IPS-NIHi11 (cell line): ENCODE results near the gene CPHXL.

Source experiments
- DNase-seq: peaks from one replicate; pipeline ENCODE4 v3.0.0; 2012; ENCODE audit warnings: mixed read lengths, low spot score

Gene CPHXL

GRCh38 chr16:75726390-75726789, at the start of gene CPHXL:
Gene CPHXL, minus strand, starts transcription at chr16:75726490. Its CDS starts 48 bp downstream, at chr16:75726442.
- DNase-seq = no peak

DNA sequence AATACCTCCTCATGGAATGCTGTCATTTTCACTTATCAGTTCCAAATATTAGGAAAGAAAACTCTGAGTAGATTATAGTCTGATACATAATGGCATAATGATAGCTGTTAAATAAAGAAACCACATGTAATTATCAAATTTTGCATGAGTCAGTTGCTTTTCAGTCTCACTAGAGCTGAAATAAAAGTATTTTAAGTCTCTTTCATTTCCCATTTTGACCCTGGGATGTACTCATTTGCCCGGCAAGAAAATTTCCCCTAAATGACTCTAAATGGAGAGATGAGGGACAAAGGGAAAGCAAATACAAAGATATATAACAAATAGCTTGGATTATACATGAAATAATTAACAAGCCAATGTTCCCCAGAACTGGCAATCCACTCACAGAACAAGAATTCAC, 47.9 kb upstream of the CPHXL start:
- DNase-seq = no peak

DNA sequence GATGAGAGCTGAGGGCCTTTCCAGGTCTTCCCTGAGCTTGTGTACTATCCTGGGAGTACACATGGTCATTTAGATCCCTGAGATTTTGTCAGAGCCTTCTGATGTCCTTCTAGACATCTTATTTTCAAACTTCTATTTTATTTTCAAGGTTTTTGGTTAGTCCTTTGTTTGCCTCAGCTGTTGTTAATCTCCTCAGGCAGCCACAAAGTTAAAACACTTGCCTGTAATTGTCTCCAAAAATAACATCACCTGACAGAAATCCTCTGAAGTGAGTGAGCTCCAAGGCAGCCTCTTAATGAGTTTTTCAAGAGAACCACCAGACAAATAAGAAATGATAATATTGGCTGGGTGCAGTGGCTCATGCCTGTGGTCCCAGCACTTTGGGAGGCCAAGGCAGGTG, 43.8 kb upstream of the CPHXL start:
- DNase-seq = no peak

DNA sequence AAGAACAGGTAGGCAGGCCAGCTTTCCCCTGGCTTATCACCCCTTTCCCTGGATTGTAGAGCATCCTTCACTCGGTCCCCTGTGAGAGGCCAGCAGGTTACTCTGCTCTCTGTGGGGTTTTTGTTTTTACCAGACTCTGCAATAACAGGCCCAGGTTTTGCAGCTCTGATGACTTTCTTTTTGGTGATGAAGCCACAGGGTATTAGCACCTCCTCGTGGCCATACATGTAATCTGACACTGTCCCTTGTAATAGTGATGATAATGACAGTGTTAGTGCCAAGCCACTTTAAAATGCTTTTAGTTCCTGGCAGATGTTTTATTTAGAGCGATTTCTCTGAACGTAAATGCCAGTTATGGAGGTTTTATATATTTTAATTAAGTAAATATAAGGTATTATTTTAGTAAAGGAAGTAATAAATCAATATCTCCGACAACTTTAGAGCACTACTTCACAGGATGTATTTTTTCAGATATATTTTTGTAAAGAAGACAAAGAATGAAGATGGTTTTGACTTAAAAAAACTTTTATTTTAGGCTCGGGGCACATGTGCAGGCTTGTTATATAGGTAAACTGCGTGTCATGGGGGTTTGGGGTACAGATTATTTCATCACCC, 38.0 kb upstream of the CPHXL start:
- DNase-seq = peak; percentile 57

- DNase-seq = no peak
These were observed 36.9 kb upstream of the CPHXL start for GRCh38 chr16:75763204-75763603.

- DNase-seq = no peak
These were observed 36.5 kb upstream of the CPHXL start for GRCh38 chr16:75762746-75763145.

DNA sequence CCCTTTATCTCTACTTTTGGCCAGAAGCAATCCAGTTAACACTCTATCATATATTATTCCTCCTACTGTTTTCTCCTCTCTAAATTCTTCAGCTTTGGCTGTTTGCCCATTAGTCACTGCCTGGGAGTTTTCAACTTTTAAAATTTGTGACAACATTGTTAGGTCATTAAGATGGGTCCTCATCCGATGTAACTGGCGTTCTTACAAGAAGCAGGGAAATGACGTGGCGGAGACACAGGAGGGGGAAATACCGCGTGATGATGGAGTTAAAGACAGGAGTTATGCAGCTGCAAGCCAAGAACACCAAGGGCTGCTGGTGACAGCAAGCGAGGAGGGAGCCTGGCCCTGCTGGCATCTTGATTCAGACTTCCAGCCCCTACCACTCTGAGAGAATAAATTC, 34.8 kb upstream of the CPHXL start:
- DNase-seq = no peak

- no peak for DNase-seq
These were observed 33.8 kb upstream of the CPHXL start for GRCh38 chr16:75760018-75760519.

DNA sequence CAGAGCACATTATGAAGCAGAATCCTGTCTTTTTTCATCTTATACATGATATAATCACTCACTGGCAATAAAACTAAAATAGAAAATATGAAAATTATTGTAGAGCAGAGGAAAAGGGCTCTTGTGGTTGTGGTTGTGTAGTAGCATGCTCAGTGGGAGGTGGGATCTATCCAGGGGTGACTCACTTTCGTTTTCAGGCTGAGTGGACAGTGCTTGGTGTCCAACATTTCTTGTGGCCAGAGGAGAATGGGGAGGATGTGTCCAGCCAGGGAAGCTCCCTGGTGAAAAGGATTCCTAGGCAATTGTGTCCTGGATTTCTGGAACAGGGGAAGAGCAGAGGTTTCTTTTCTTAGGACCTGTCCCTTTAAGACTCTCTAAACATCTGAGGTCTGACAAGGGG, 31.9 kb upstream of the CPHXL start:
- DNase-seq = no peak

- DNase-seq = no peak
These were observed 27.9 kb upstream of the CPHXL start for GRCh38 chr16:75754141-75754540.

DNA sequence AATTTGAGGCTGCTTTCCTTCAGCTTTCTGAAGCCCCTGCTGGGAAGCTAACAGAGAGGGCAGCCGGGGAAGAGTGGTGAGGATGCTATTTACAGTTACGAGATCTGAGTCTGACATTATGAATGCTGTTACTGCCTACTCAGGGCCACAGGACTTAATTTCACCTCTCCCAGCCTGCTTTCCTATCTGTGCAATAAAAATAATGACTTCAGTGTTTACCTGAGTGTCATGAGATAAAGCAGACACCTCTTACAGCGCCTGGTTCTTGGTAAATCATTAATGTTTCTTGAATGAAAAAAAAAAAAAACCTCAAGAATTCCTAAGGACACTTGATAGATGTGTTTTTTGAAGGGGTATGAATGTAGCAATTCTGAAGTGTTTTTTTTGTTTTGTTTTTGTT, 24.2 kb upstream of the CPHXL start:
- DNase-seq = no peak

DNA sequence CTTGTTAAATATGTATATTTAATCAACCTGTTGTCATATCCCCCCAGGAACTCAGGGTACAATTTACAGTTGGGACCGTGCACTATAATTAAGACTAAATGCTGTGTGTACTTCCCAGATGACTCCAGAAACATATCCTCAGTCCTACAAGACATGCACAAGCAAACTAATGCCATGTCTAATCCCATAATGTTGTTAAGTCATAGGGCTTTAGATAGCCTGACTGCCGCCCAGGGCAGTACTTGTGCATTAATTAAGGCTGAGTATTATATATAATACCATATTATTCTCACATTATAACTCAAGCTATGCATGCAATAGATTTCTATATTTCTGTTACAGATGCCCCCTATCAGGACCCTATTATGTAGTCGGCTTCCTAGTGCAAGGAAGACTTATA, 20.1 kb upstream of the CPHXL start:
- DNase-seq = no peak

DNA sequence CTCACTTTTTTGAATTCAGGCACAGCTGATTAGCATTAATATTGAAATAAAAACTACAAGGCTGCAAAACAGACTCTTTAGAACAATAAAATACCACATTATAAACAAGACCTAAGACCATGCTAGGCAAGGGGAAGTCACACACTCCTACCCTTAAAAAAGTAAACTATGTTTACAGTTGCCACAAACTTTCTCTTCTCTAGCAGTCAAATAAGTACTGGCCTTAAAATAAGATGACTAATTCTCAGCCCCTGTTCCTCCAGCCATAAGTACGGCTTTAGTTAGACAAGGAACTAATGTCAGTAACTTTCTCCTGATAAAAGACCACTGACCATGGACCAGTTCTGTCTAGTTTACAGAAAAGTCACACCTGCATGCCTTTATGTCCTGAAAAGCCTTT, 19.5 kb upstream of the CPHXL start:
- no peak for DNase-seq

DNA sequence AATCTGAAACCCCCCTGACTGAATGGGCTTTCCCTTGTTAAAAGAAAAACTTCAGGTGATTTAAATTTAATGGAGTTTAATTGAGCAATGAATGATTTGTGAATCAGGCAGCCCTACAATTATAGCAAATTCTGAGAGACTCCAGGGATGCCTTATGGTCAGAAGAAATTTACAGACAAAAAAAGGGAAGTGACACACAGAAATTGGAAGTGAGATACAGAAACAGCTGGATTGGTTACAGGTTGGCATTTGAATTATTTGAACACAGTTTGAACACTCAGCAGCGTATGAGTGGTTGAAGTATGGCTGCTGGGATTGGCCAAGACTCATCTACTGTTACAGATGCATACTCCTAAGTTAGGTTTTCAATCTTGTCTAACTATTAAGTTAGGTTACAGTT, 19.0 kb upstream of the CPHXL start:
- no peak for DNase-seq

GRCh38 chr16:75742424-75743047, 16.2 kb upstream of the CPHXL start:
- DNase-seq = no peak

GRCh38 chr16:75733305-75734211, 7.3 kb upstream of the CPHXL start:
- DNase-seq = no peak

DNA sequence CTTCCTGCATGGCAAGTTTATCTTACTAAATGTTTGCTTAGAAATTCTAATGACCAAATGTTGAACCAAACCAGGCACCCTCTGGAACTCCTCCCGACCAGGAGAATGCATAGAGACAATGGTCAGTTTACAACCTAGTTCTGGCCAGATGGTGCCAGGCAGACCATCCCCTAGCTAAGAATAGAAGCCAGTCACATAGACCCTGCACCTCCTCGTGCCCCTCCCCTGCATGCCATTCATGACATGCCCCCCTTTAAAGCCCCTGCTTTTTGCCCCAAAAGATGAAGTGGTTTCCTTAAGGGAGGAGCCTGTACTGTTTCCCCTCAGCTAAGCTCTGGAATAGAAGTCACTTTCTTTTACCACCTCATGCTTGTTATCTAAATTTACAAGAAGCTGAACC, 6.6 kb upstream of the CPHXL start:
- no peak for DNase-seq

GRCh38 chr16:75727221-75727620, 931 bp upstream of the CPHXL start:
- no peak for DNase-seq

DNA sequence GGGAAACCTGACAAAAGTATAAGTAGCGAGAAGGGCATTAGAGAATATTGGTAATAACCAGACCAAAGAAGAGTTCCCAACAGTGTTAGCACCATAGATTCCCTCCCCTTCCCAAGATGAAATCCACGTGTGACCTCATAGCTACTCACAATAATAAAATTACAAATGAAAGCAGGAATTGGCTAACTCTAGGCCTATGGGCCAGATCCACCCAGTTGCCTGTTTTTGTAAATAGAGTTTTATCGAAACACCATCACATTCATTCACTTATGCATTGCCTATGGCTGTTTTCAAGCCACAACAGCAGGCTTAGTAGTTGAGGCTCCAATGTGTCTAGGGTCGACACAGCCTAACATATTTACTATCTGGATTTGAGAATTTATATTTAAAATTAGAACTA, 7.8 kb downstream of the CPHXL start:
- no peak for DNase-seq

DNA sequence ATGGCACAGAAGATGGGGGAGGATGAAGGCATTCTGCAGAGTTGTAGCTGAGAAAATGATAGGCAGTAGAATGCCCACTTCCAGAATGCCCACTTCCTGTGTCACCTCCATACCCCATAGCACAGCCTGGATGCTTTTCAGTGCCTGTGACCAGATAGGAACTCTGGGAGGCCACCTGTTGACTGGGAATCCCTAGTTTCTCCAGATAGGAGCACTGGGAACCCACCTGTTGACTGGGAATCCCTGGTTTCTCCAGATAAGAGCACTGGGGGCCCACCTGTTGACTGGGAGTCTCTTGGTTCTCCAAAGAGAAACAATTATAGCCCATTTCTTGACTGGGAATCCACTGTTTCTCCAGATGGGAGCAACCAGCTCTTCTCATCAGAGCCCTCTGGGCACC, 11.6 kb downstream of the CPHXL start:
- DNase-seq = no peak

DNA sequence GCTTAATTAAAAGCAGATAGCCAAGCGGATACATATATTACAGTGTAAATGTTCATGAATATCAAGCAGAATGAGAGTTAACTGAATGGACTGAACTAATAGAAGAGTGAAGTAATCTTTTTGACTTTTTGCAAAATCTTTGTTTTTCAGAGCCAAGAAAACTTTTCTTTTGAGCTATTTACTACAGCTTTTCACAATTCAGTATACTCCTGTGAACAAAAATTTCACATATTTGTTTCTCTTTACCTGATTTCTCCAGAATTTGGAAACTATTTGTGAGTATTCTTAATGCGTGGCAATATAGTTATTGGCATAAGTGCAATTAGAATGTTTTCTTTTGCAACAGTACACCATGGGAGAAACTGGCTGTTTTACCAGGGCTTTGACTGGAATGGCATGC, 15.9 kb downstream of the CPHXL start:
- no peak for DNase-seq

GRCh38 chr16:75703306-75703705, 23.0 kb downstream of the CPHXL start:
- DNase-seq = no peak

DNA sequence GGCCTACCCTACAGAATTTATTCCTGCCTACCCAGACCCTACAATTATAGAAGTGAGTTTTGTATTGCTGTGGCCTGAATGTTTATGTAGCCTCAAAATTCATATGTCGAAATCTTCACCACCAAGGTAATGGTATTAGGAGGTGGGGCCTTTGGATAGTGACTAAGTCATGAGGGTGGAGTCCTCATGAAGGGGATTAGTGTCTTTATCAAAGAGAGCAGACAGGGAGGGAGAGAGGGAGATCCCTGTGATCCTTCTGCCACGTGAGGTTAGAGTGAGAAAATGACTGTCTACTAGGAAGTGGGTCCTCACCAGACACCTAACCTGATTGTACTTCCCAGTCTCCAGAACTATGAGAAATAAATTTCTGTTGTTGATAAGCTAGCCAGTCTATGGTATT, 24.0 kb downstream of the CPHXL start:
- DNase-seq = no peak
